GM19452 (cell line): ENCODE data around the gene COL18A1.
"Not testable (repeated sequence)": the region's sequence is repeated elsewhere in the genome, so short reads cannot be mapped to it uniquely, and the experiment has no call there.

Experiments used
- ATAC-seq: cut with Tn5 transposase; IDR thresholded peaks from one replicate; pipeline ENCODE4 v1.9.1; 2021; ENCODE audit not compliant: unreplicated experiment

The COL18A1 gene

DNA sequence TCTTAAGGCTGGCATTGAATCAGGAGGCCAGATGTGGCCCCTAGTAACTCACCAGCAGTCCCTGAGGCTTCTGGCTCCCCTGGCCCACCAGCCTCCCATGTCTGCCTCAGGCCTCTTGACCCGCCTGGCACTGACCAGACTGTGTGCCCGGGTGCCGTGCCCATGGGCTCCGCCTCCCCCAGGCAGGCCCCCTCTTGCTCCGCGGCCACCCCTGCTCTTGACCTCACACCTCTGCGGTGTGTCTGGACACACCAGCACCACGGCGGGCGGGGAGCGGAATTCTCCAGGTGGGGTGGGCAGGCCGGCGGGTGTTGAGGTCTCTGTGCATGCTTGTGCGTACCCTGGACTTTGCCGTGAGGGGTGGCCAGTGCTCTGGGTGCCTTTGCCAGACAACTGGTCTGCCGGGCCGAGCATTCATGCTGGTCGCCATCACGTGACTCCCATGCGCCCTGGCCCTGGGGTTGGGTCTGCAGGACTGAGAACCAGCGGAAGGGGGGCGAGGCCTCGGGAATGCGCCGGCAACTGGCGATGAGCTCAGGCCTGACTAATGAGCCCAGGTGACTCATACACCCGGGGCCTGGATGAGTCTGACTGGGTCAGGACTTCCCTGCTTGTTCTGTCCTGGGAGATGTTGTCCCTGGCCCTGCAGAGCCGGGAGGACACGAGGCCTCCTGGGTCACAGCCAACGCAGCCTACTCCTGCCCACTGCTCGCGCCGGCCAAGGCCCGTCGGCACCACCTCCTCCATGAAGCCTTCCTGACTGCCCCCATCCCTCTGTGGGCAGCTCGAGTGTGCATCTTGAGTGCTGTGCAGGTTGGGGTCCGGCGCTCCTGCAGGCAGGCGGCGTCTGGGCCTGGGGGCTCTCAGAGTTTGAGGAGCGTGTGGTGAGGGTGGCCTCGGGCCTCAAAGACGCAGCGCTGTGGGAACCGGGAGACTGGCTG, 22.6 kb downstream of the COL18A1 start:
- ATAC-seq: no peak

DNA sequence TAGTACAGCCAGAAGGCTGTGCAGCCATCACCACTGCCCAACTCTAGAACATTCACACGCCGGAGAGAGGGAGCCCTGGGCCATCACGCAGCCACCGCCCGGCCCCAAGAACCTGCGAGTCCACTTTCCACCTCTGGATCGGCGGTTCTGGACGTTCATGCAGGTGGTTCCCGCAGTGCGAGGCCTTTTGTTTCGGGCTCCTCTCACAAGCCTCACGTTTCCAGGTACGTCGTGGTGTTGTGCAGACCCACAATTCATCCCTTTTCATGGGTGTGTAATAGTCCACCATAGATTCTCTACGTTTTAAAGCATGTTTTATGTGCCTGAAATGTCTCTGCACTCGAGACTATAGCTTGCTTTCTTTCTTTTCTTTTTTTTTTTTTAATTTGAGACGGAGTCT, 23.6 kb downstream of the COL18A1 start:
- ATAC-seq: no peak

GRCh38 chr21:45429221-45430175, 24.5 kb downstream of the COL18A1 start:
- no peak for ATAC-seq

DNA sequence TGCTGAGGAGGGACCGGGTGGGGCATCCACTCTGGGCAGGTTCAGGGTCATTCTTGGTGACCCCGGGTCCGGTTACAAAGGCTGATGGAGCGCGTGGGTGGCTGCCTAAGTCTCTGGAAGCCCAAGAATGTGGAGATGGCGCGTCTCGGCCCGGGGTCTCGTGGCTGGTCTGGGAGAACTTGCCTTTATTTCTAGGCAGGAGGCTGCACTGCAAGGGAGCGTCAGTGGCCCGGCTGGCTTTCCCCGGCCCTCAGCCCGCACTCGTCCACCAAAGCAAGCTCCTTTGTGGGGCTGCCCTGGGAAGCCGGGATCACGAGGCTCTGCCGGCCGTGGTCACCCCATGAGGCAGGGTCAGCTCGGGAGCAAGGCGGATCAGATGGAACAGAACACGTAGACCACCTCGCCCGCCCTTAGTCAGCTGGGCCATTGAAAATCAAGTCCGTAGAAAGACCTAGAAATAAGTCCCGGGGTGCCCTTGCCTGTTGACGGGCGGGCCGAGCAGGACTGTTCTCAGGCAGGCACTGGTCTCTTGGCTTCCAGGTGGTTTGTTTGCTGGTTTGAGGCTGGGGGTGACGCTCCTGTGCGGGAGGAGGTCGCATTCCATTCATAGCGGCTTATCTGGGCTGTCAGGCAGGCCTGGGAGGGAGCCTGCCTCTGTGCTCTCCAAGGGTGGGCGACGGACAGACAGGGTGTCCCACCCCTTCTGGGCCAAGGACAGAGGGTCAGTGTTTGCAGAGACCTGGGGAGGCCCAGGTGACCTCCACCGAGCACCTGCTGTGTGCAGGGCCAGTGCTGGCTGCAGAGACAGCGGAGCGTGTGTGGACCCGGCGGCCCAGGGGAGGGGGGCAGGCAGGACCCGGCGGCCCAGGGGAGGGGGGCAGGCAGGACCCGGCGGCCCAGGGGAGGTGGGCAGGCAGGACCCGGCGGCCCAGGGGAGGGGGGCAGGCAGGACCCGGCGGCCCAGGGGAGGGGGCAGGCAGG, 25.8 kb downstream of the COL18A1 start:
- ATAC-seq: no peak

GRCh38 chr21:45431781-45432572, 27.0 kb downstream of the COL18A1 start:
- ATAC-seq: no peak

DNA sequence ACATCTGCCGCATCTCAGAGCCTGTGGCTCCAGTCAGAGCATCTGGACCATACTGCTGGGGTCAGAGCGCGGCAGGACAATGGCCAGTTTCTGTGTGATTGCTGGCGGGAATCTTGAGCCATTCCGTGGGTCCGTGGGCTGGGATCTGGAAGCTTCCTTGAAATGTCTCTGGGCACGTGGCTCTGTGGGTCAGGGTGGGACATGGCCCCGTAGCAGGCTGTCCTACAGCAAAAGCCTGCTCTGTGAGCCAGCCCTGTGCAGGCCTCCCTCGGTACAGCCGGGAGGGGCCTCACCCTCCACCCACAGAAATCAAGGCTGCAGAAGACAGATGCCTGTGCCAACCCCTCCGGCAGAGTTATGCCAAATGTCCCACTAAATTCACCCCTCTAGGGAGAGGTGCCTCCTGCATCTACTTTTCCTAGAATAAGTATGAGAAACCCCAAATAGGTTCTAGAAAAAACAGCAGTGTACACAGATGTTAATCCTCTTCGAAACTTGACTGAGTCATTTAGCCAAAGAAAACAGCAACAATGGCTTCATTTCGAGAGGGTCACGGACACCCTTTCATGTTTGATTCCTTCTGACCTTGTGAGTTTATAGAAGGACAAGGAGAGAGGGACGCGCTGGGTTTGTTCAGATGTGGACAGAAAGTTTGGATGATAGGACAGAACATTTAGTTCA, 27.8 kb downstream of the COL18A1 start:
- no peak for ATAC-seq

DNA sequence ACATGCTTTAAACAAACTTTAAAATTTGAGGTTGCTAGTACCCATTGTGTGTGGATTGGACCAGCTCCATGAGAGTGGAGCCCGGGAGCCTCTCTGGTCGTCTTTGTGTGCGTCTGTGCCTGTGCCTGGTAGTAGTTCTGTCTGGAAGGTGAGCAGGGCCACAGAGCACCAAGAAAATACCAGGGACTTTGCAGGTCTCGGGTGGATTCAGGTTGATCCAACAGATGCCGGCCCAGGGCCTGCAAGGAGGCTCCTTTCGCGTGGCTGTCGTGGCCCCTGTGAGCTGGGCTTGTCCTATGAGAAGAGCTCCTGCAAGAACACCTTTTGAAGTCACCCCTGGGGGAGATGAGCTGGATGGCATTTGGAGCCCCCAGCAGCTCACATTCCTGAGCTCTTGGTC, 28.3 kb downstream of the COL18A1 start:
- ATAC-seq: no peak

- no peak for ATAC-seq
These were observed 29.1 kb downstream of the COL18A1 start for GRCh38 chr21:45433911-45434644.

- no peak for ATAC-seq
These were observed 29.8 kb downstream of the COL18A1 start for GRCh38 chr21:45434645-45435217.

DNA sequence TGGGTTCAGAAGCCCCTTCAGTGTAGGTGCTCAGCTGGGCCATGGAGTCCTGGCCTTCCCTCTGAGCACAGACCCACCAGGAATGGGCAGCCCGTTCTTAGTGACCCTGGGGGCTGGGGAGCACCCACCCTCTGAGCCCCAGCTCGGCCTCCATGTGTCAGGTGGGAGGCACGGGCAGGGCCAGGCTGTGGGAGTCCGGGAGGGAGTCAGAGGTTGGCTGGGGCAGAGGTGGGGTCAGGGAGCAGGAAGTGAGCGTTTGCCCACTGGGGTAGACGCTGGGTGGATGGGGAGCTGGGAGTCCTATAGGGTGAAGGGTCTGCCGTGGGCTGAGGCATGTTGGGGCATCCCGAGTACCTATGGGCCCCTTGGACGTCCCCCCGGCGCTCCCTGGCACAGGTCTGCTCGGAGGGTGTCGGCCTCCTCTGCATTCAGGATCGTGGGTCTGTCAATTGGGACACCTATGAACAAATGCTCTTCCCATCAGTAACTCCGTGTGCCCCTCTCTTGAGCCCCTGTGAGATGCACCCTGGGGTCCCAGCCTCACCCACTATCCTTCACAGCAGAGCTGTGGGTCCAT, 30.5 kb downstream of the COL18A1 start:
- no peak for ATAC-seq

GRCh38 chr21:45436351-45437065, 31.5 kb downstream of the COL18A1 start:
- no peak for ATAC-seq

DNA sequence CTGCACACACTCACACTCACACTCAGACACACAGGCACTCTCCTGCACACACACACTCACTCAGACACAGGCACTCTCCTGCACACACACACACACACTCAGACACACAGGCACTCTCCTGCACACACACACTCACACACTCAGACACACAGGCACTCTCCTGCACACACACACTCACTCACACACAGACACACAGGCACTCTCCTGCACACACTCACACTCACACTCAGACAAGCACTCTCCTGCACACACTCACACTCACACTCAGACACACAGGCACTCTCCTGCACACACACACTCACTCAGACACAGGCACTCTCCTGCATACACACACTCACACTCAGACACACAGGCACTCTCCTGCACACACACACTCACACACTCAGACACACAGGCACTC, 32.9 kb downstream of the COL18A1 start:
- ATAC-seq: not testable (repeated sequence)

GRCh38 chr21:45438391-45439145, 33.6 kb downstream of the COL18A1 start:
- no peak for ATAC-seq

DNA sequence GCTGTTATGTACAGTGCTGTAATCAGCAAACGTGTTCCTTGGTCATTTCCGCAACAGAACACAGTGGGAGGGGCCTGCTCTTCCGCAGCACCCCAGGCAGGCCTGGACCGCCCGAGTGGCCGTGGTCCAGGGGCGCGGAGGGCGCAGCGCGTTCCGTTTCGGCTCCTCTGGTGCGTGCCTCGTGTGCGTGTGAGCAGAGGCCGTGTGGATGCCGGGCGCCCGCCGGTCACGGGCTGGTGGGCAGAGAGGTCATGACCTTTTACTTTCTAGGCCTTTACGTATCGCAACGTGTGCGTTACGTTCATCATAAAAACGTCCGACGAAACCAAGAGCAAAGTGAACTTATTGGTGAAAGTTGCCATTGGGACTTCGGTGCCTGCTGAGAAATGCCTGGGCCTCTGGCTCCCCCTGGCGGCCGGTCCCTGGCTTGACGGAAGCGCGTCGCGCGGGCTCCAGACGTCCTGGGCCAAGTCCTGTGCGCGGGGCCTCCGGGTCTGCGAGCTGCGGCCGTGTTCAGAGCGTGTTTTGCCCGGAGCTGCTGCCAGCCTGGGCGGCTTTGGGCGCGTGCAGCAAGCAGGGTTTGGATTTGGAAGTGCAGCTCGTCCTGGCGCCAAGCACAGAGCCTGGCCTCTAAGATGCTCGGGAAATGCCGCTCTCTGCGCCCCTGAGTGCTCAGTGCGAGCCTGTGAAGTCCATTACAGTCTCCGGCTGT, 34.4 kb downstream of the COL18A1 start:
- ATAC-seq: peak; percentile 56

GRCh38 chr21:45439901-45440461, 35.0 kb downstream of the COL18A1 start:
- ATAC-seq: no peak
